OCI-LY3 (cell line): ENCODE results near the gene CRCP.

Experiments used
- H2AFZ ChIP-seq: fragments of 200-600, 300-600 bp; shearing (Covaris generic); 2 replicates; pipeline ENCODE4 v1.6.0; 2014; ENCODE audit warnings: antibody characterized with exemption, low read depth, low read length
- H3K27ac ChIP-seq: fragments of 200-600, 300-600 bp; sonication (generic); 2 replicates; pipeline ENCODE4 v1.5.1; 2014; ENCODE audit warnings: mild to moderate bottlenecking, low read length, moderate library complexity, mixed read lengths
- H3K27me3 ChIP-seq: fragments of 200-600, 300-600 bp; sonication (generic); 2 replicates; pipeline ENCODE4 v1.6.1; 2014; ENCODE audit warnings: low read depth, low read length, mixed read lengths
- H3K36me3 ChIP-seq: fragments of 200-600, 300-600 bp; sonication (generic); replicated peaks from 2 replicates; pipeline ENCODE3; 2014; ENCODE audit warnings: low read depth, low read length, mixed read lengths
- H3K4me1 ChIP-seq: fragments of 300-600, 200-600 bp; sonication (generic); 2 replicates; pipeline ENCODE4 v1.6.1; 2014; ENCODE audit warnings: low read length, mixed read lengths
- H3K4me2 ChIP-seq: fragments of 200-600, 300-600 bp; sonication (generic); 2 replicates; pipeline ENCODE4 v1.6.1; 2014; ENCODE audit warnings: low read length, mixed read lengths
- H3K4me3 ChIP-seq: fragments of 300-600, 200-600 bp; sonication (generic); 2 replicates; pipeline ENCODE4 v1.5.1; 2014; ENCODE audit warnings: antibody characterized with exemption, mild to moderate bottlenecking, low read length, moderate library complexity
- H3K79me2 ChIP-seq: fragments of 300-600, 200-600 bp; shearing (Covaris generic); 2 replicates; pipeline ENCODE4 v1.6.1; 2014; ENCODE audit warnings: mild to moderate bottlenecking, low read length, mixed read lengths
- H3K9ac ChIP-seq: fragments of 300-600, 200-600 bp; shearing (Covaris generic); 2 replicates; pipeline ENCODE4 v1.6.0; 2014; ENCODE audit warnings: mild to moderate bottlenecking, low read length, moderate library complexity
- H3K9me3 ChIP-seq: fragments of 200-600, 300-600 bp; shearing (Covaris generic); 2 replicates; pipeline ENCODE4 v1.6.1; 2014; ENCODE audit warnings: low read length, mixed read lengths; ENCODE audit not compliant: insufficient read depth
- H4K20me1 ChIP-seq: fragments of 200-600, 300-600 bp; sonication (generic); 2 replicates; pipeline ENCODE4 v1.6.1; 2016; ENCODE audit warnings: low read length, mixed read lengths; ENCODE audit not compliant: insufficient read depth
- EZH2phosphoT487 ChIP-seq: fragments of 200-600 bp; shearing (Covaris generic); IDR thresholded peaks from 2 replicates; pipeline ENCODE4 v1.6.1; 2018; ENCODE audit warnings: antibody characterized with exemption, mixed run types, low read depth
- TF ChIP-seq, protein P1 (sequence below): fragments of 200-600, 300-600 bp; sonication (generic); IDR thresholded peaks from 2 replicates; pipeline ENCODE4 v1.5.1; 2014; ENCODE audit warnings: antibody characterized with exemption, low read length, low read depth

Gene CRCP

GRCh38 chr7:66187905-66188304 is 73.3 kb downstream of the CRCP start:
- H4K20me1 ChIP-seq = no peaks in the 10 kb centered on the region
- no peaks in the 10 kb centered on the region for H3K79me2 ChIP-seq
- H3K4me1 ChIP-seq = peaks cover 5% of the 10 kb centered on the region
- H3K4me3 ChIP-seq = no peak overlapping the region
- H2AFZ ChIP-seq = no peak overlapping the region
- no peak overlapping the region for H3K9ac ChIP-seq
- no peaks in the 10 kb centered on the region for H3K27me3 ChIP-seq
- 0 out of 2 replicates have a peak, but pooled peaks cover 4% of the 10 kb centered on the region for H3K9me3 ChIP-seq
- no peaks in the 10 kb centered on the region for H3K36me3 ChIP-seq
- TF ChIP-seq, protein P1, sequence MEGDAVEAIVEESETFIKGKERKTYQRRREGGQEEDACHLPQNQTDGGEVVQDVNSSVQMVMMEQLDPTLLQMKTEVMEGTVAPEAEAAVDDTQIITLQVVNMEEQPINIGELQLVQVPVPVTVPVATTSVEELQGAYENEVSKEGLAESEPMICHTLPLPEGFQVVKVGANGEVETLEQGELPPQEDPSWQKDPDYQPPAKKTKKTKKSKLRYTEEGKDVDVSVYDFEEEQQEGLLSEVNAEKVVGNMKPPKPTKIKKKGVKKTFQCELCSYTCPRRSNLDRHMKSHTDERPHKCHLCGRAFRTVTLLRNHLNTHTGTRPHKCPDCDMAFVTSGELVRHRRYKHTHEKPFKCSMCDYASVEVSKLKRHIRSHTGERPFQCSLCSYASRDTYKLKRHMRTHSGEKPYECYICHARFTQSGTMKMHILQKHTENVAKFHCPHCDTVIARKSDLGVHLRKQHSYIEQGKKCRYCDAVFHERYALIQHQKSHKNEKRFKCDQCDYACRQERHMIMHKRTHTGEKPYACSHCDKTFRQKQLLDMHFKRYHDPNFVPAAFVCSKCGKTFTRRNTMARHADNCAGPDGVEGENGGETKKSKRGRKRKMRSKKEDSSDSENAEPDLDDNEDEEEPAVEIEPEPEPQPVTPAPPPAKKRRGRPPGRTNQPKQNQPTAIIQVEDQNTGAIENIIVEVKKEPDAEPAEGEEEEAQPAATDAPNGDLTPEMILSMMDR = no peak
- no peak for TF ChIP-seq EZH2phosphoT487
- H3K4me2 ChIP-seq = no peak overlapping the region
- no peak overlapping the region for H3K27ac ChIP-seq

- Histone ChIP-seq H4K20me1 (no peaks in the 10 kb centered on the region), H2AFZ (no peak overlapping the region), H3K4me1 (peaks cover 5% of the 10 kb centered on the region), H3K79me2 (no peaks in the 10 kb centered on the region), H3K9ac (no peak overlapping the region), H3K27ac (no peak overlapping the region), H3K4me3 (no peak overlapping the region), H3K36me3 (no peaks in the 10 kb centered on the region), H3K27me3 (no peaks in the 10 kb centered on the region), H3K4me2 (no peak overlapping the region), H3K9me3 (0 out of 2 replicates have a peak, but pooled peaks cover 4% of the 10 kb centered on the region)
- no peak for TF ChIP-seq EZH2phosphoT487
- TF ChIP-seq, protein P1 = no peak
These were observed 74.0 kb downstream of the CRCP start for GRCh38 chr7:66188645-66189044.

DNA sequence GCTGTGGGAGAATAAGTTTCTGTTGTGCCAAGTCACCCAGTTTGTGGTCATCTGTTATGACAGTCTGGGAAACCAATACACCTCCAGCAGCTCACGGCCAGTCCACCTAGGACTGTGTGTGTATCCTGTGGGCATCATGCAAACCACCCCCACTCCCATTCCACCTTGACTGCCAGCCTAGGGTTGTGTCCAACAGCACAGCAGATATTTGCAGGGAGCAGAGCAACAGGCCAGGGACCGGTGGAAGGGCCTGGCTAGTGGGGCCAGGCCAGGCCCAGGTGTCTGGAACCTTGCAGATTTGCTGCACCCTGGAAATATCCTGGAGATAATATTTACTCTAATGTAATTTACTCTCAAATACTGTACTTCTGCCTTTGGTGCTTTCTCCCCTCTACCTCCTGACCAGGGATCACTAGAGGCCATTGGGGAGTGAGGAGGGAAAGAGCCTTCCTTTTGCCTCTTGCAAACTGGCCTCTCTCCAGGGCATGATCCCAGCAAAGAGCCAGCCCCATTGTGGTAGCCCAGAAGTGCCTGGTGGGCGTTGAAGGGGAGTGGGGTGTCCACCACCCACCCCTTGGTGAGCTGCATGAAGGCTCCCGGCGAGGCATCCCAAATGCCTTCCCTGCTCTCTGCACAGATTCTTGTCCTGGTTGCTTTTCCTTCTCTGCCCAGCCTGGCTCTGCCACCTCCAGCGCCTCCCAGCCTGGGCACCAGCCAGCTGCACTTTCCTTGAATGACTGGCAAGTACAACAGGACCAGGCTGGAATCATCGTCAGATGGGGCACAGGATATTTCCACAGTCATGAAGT is 75.3 kb downstream of the CRCP start:
- Histone ChIP-seq H3K27me3 (peaks cover 1% of the 10 kb centered on the region; the same call in 1 of the 2 replicates), H3K4me3 (no peak overlapping the region), H3K79me2 (no peaks in the 10 kb centered on the region), H4K20me1 (no peaks in the 10 kb centered on the region), H3K36me3 (no peaks in the 10 kb centered on the region), H3K9ac (no peak overlapping the region), H2AFZ (no peak overlapping the region), H3K4me2 (no peak overlapping the region), H3K4me1 (no peaks in the 10 kb centered on the region), H3K9me3 (0 out of 2 replicates have a peak, but pooled peaks cover 4% of the 10 kb centered on the region), H3K27ac (no peak overlapping the region)
- TF ChIP-seq, protein P1 = no peak
- TF ChIP-seq EZH2phosphoT487 = no peak

GRCh38 chr7:66190504-66190857 is 75.8 kb downstream of the CRCP start:
- Histone ChIP-seq H2AFZ (no peak overlapping the region), H3K9me3 (0 out of 2 replicates have a peak, but pooled peaks cover 4% of the 10 kb centered on the region), H3K4me1 (no peaks in the 10 kb centered on the region), H3K4me3 (no peak overlapping the region), H3K9ac (no peak overlapping the region), H3K27ac (no peak overlapping the region), H3K4me2 (no peak overlapping the region), H3K79me2 (no peaks in the 10 kb centered on the region), H4K20me1 (no peaks in the 10 kb centered on the region), H3K36me3 (no peaks in the 10 kb centered on the region), H3K27me3 (peaks cover 3% of the 10 kb centered on the region; the same call in 1 of the 2 replicates)
- TF ChIP-seq, protein P1 = no peak
- no peak for TF ChIP-seq EZH2phosphoT487
